WI38 (cell line): Measurements from ENCODE around the gene FBLN7.
"Not testable (repeated sequence)": the region's sequence is repeated elsewhere in the genome, so short reads cannot be mapped to it uniquely, and the experiment has no call there.

Experiments used
- H3K4me3 ChIP-seq: 2 replicates; pipeline ENCODE4 v1.5.1; 2011; ENCODE audit warnings: low read depth, mild to moderate bottlenecking, control low read depth, low read length
- TF ChIP-seq, protein P1 (sequence below): IDR thresholded peaks from 2 replicates; pipeline ENCODE4 v1.5.1; 2012; ENCODE audit warnings: low read depth, mild to moderate bottlenecking, control low read depth, low read length

Gene FBLN7

GRCh38 chr2:112199188-112199587, 61.0 kb downstream of the FBLN7 start:
- TF ChIP-seq, protein P1, sequence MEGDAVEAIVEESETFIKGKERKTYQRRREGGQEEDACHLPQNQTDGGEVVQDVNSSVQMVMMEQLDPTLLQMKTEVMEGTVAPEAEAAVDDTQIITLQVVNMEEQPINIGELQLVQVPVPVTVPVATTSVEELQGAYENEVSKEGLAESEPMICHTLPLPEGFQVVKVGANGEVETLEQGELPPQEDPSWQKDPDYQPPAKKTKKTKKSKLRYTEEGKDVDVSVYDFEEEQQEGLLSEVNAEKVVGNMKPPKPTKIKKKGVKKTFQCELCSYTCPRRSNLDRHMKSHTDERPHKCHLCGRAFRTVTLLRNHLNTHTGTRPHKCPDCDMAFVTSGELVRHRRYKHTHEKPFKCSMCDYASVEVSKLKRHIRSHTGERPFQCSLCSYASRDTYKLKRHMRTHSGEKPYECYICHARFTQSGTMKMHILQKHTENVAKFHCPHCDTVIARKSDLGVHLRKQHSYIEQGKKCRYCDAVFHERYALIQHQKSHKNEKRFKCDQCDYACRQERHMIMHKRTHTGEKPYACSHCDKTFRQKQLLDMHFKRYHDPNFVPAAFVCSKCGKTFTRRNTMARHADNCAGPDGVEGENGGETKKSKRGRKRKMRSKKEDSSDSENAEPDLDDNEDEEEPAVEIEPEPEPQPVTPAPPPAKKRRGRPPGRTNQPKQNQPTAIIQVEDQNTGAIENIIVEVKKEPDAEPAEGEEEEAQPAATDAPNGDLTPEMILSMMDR, result no peak
- no peak overlapping the region for H3K4me3 ChIP-seq

DNA sequence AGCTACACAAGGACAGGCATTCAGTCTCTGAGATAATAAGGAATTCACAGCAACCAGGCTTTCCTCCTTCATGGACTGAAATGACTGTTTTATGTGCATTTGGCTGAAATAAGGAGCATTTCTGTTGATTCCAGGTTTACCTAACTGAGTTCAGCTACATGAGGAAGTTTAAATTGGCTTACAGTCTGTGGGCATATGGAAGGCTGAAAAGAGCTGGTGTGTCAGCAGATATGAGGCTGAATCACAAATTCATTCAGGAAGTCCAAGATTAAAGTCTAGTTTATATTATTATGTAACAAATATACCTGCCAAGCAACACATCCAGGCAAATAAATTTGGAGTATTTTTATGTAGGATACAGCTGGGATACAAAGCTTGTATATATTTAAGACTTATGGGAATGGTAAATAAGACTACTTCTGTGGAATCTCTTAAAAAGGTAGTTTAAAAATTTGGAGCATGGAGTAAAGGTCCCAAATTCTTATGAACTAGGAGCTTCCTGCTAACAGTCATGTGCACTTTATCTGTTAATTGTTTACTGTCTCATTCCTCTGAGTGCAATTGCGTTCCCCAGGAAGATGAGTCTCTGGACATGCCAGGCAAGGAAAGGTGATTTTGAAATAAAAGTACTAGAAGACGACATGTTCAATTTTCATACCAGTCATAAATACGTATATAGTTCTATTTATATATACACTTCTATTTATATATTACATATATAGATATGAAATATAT, 63.7 kb downstream of the FBLN7 start:
- TF ChIP-seq, protein P1, result no peak
- no peak overlapping the region for H3K4me3 ChIP-seq

GRCh38 chr2:112204411-112204810, 66.2 kb downstream of the FBLN7 start:
- H3K4me3 ChIP-seq, result no peak overlapping the region
- TF ChIP-seq, protein P1, result no peak

DNA sequence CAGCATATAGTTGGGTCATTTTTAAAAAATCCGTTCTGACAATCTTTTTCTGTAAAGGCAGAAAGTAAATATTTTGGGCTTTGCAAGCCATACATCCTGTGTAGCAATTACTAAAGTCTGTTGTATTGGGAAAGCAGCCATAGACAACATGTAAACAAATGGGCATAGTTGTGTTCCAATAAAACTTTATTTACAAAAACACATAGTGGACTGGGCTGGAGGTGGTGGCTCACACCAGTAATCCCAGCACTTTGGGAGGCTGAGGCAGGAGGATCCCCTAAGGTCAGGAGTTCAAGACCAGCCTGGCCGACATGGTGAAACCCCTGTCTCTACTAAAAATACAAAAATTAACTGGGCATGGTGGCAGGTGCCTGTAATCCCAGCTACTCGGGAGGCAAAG, 69.7 kb downstream of the FBLN7 start:
- not testable (repeated sequence) for H3K4me3 ChIP-seq

DNA sequence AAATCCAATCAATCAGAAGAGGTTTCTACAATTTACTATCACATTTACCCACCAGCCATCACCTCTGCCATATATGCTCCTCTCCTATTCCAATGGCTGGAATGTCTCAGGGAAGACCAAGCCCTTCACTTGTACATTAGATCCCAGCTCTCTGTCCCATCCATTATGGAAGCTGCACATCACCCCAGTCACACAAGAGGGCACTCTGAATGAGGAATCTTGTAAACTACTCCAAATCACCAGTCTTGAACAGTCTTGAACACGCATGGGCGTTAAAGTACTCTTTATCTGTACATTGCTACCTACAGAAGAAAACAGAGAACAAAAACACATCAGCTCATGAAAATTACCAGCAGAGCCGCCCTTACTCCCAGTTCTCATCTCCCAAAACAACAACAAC, 78.0 kb downstream of the FBLN7 start:
- TF ChIP-seq, protein P1, result no peak
- no peak overlapping the region for H3K4me3 ChIP-seq

- H3K4me3 ChIP-seq, result no peak overlapping the region
- TF ChIP-seq, protein P1, result no peak
Measured at GRCh38 chr2:112217854-112218253, 79.7 kb downstream of the FBLN7 start.

DNA sequence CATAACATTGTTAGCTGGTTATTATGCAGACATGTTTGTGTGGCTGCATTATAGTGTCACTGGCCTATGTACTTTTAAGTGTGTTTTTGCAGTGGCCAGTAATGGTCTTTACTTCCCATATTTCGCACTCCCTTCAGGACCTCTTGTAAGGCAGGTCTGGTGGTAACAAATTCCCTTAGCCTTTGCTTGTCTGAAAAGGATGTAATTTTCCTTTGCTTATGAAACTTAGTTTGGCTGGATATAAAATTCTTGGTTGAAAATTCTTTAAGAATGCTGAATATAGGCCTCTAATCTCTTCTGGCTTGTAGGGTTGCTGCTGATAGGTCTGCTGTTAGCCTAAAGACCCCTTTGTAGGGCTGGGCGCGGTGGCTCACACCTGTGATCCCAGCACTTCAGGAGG, 82.0 kb downstream of the FBLN7 start:
- no peak overlapping the region for H3K4me3 ChIP-seq
- TF ChIP-seq, protein P1, result no peak

GRCh38 chr2:112220831-112221230, 82.6 kb downstream of the FBLN7 start:
- H3K4me3 ChIP-seq, result no peak overlapping the region
- TF ChIP-seq, protein P1, result no peak
